ENCODE measurements around the gene IGFBP6. TPM values are rescaled to one million over a fixed set of nuclear protein-coding genes. Genes with fewer than 3 reads are reported as not detected.

IGFBP6 gene
- total RNA-seq, 2 donors from 2014 or later = 16.9 to 24.5 TPM

DNA sequence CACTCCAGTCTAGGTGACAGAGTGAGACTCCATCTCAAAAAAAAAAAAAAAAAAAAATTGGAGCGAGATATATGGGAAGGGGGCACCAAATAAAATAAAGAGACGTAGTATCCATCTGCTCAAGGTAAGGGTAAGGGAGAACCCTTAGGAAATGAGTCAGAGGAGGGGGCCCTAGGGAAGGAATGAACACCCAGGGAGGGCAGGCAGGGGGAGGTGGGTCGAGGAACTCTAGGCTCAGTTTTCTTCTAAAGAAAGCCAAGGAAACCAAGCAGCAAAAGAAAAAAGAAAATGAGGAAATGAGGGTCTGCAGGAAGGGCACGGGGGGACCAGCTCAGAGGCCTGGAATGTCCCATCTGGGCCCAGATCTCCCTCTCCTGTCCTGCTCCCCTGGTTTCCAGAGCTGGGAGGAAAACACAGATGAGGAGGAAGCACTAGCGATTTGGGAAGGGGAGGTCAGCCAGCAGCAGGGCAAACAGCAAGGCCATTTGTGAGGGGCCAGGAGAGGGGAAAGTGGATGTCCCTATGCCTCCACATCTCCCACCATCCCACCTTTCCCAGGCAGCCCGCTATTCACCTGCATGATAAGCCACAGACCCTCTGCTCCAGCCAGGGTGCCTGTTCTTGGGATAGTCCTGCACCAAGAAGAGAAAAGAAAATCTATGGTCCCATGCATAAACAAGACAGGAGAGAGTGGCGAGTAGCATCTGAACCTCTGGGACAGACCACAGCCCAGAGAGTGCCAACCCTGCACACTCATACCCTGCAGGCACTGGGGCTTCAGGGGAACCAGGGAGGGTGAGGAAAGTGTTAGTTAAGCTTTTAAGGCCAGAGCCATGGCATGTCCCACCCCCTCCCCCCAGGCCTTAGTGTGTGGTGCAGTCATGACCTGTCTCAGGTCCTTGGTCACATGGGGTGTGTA is 30.1 kb upstream of the IGFBP6 start:
- intact Hi-C loops (cut with DNase I, micrococcal nuclease) = loop anchor here in 1 of 2 donors (10.0 kb wide), 1 partner anchor 127 kb away; no protein-coding TSS in a partner anchor
- no peak for ATAC-seq
- no peak for DNase-seq

DNA sequence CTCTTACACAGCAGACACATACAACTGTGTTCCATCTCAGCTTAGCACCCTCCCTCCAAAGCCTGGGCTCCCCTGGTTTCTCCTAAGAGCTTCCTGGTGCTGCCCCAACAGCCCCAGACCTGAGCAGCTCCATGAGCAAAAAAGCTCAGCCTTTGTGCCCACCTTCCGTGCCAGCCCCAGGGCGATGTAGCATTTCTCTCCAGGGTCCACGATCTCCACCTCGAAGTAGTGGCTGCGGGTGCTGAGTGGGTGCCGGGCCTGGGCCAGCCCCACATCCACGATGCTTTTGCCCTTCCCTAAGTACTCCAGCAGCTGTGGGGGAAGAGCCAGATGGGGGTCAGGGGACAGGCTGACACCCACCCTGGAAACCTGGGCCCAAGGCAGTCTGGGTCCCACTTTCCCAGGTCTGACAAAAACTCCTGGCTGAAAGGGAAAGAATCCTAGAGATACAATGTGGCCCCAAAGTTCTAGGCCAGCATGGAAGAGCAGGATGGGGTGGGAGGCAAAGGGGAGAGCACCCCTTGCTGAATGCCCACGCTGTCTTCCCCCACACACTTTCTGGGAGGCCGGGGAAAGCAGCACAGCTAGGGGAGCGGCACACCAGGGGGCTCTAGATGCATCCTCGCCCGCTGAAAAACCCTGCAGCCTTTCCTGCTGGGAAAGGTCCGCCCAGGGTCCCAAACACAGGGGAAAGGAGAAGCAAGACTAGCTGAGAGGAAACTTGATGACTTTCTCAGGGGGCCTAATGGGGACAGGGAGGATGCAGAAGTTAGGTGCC is 29.3 kb upstream of the IGFBP6 start:
- ATAC-seq (no peak), DNase-seq (no peak)
- intact Hi-C loops (cut with DNase I, micrococcal nuclease) = loop anchor here in 1 of 2 donors (10.0 kb wide), 1 partner anchor 127 kb away; no protein-coding TSS in a partner anchor

GRCh38 chr12:53068811-53069585 is 28.5 kb upstream of the IGFBP6 start:
- DNase-seq (no peak), ATAC-seq (no peak)
- intact Hi-C loops (cut with DNase I, micrococcal nuclease) = loop anchor here in 1 of 2 donors (10.0 kb wide), 1 partner anchor 126 kb away; no protein-coding TSS in a partner anchor

- intact Hi-C loops (cut with DNase I, micrococcal nuclease) = loop anchor here in 1 of 2 donors (10.0 kb wide), 1 partner anchor 125 kb away; no protein-coding TSS in a partner anchor
- DNase-seq = no peak
- ATAC-seq = no peak
These were observed 27.7 kb upstream of the IGFBP6 start for GRCh38 chr12:53069621-53070410.

DNA sequence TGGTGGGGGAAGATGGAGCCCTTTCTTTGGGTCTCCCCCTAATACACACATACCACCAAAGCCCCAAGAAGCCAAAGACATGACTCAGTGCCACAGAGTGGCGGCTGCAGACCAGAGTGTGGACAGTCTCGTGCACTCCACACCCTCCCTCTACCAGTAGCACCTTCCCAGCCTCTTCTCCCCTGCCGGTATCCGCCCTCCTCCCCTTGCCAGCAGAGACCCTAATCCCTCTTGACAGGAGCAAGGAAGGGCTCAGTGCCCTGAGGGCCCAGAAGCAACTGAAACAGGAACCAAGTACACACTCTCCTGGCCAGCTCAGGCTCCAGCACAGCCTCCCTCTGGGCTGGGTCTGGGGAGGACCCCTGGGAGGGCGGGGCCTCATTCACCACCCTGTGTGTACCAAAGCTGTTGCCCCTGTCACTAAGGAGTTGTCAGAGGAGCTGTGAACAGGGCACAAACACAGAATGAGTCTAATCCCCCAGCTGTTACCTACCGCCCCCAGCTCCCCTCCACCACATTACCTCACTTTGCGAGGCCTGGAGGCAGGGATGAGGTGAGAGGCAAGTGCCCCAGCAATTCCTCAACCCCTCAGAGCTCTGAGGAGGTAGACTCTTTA is 26.5 kb upstream of the IGFBP6 start:
- intact Hi-C loops (cut with DNase I, micrococcal nuclease) = no loop called here
- DNase-seq (no peak), ATAC-seq (no peak)

DNA sequence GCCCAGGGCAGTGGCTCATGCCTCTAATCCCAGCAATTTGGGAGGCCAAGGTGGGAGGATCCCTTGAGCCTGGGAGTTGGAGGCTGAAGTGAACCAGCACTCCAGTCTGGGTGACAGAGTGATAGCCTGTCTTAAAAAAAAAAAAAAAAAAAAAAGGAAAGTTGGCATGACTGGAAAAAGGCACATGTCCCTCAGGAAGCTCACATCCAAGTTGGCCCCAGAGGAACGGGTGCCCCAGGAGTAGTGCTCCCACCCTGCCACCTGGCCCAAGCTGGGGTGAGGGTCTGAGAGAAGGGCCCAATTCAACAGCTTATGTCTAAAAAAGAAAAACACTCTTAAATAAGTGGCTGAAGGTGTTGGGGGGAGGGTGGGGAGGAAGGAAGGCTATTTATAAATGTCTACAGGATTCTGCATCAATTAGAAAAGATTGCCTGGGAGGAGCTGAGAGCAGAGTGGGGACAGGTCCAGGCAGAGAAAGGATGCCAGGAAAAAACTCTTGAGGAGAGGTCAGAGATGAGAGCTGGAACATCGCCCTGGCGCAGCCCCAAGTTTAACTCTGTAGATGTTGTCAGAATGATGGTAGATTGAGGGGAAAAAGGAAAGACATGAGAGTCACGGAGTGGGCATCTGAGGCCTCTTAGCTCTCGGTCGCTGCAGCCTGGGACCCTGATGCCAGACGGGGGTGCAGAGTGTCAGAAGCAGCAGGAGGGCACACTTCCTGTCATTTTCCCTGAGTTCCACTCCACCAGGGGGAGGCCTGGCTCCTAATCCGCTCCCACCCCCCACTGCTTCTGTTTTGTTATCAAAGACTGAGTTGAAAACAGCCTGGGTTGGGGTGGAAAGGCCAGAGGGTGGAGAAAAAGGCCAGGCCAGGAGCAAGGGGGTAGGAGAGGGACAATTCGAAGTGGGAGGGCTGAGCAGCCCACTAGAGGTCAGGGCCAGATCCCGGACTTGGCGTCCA is 25.6 kb upstream of the IGFBP6 start:
- ATAC-seq (no peak), DNase-seq (no peak)
- intact Hi-C loops (cut with DNase I, micrococcal nuclease) = no loop called here

DNA sequence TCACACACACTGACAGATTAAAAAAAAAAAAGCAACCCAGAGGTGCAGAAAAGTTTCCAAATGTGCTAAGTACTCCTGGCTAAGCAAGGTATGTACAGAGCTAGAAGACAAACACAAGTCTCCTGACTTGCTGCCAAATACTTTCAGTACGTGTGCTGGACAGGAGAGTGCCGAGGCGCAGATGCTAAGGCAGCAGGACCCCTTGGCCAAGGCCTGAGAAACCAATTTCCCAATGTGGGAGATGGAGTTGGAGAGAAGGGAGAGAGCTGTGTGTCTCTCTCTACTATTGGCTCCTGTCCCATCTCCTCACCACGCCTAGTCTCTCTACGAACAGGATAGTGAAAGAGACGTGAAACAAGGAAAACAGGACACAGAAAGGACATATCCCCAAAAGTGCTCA is 23.6 kb upstream of the IGFBP6 start:
- intact Hi-C loops (cut with DNase I, micrococcal nuclease) = no loop called here
- ATAC-seq = no peak

GRCh38 chr12:53074283-53074998 is 23.0 kb upstream of the IGFBP6 start:
- ATAC-seq (no peak), DNase-seq (no peak)
- intact Hi-C loops (cut with DNase I, micrococcal nuclease) = no loop called here

More for the DNA sequence above, 23.6 kb upstream of the IGFBP6 start:
- DNase-seq = no peak

GRCh38 chr12:53074999-53075370 is 22.5 kb upstream of the IGFBP6 start:
- ATAC-seq (no peak), DNase-seq (no peak)
- intact Hi-C loops (cut with DNase I, micrococcal nuclease) = no loop called here

- ATAC-seq (no peak), DNase-seq (no peak)
- intact Hi-C loops (cut with DNase I, micrococcal nuclease) = no loop called here
These were observed 21.0 kb upstream of the IGFBP6 start for GRCh38 chr12:53076461-53076860.

GRCh38 chr12:53077030-53077429 is 20.4 kb upstream of the IGFBP6 start:
- intact Hi-C loops (cut with DNase I, micrococcal nuclease) = no loop called here
- ATAC-seq (no peak), DNase-seq (no peak)

DNA sequence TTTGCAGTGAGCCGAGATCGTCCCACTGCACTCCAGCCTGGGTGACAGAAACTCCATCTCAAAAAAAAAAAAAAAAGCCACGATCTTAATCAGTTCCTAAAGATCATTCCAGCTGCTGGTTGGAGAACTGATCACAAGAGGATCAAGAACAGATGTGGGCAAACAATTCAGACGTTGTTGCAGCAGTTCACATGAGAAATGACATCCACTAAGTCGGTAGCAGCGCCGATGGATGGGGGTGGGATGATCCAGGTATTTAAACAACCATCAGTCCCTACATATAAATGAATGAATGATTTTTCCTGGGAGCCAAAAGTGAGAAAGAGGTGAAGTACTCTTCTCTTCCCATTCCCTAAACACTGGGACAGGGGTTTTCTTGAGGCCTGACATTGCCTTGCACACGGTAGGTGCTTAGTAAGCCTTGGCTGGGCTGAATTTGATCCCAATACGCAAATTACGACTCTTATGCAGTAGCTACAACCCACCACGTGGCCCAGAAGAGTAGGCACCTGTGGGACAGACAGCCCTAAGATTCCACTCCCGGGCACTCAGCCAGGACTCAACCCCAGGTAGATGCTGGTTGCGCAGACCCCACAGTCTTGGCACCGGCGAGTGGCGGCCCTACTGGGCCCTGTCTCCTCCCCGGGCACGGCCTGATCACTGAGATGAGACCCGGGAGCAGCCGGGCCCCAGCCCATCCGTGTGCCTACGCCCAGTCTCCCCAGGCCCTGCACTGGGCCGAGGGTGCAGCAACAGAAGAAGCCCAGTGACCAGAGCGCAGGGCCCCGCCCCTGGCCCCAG is 18.8 kb upstream of the IGFBP6 start:
- peak; percentile 31 for ATAC-seq

DNA sequence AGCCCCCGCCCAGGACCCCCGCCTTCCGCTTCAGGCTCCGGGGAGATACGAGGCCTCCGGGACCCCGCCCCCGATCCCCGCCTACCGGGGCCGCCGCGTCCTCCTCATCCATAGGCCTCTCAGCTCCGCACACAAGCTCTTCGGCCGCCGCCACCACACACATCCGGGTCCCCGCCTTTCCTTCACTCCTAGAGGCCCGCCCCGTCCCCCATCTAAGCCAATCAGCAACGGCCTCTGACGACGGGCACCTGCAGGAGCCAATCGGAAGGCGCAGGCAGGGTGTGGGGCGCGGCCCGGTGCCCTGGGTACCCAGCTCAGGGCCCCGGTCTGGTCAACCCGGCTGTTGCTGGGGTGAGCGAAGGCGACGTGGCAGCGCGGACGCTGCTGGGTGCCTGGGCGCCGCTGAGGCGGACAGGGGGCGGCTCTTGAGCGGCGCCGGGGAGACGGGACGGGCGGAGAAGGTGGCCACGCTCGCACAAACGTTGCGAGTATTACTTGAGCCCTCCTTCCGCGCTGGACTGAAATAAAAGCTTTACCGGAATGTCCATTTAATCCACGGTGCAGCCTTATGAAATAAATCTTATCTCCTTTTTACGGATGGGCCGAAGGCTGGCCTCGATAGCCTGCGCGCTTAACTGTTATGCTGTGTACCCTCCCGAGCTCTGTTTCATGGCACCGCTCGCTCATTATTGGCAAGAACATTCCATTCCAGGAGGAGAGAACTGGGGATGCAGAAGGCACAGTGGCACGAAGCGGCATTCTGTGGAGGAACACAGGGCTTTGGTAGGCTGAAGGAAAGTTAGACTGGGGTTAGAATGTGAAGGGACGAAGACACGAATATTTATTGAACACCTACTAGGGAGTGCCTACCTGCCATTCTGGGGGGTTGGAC is 18.0 kb upstream of the IGFBP6 start, which contains the start of gene SPRYD3:
SPRYD3 (minus strand) TSS at position 165 of the 892 bp plus-strand sequence; CDS start at position 108, 57 bp downstream.
- intact Hi-C loops (cut with DNase I, micrococcal nuclease) = no loop called here
- DNase-seq = peak; percentile 96 to 97
- ATAC-seq = peak; percentile 98

More for the DNA sequence above, 18.8 kb upstream of the IGFBP6 start:
- intact Hi-C loops (cut with DNase I, micrococcal nuclease) = no loop called here
- peak in 1 of 2 donors; percentile 74 for DNase-seq

- DNase-seq (no peak), ATAC-seq (no peak)
- intact Hi-C loops (cut with DNase I, micrococcal nuclease) = no loop called here
These were observed 14.8 kb upstream of the IGFBP6 start for GRCh38 chr12:53082637-53083175.
